Stimulated activated CD4-positive, alpha-beta T cell treated with anti-CD3 and anti-CD28 coated beads, TNF-alpha, amount 100 ng/mL, for 4 hours (primary cell): ENCODE results near the gene FBN1.

Source experiments
- DNase-seq, 3 experiments: peaks; one replicate each; pipeline ENCODE4 v3.0.0-alpha.2; 2020; ENCODE audit warnings: low read depth in 3 of 3

Gene FBN1

GRCh38 chr15:48622237-48622636 is 23.3 kb downstream of the FBN1 start:
- DNase-seq: no peak

DNA sequence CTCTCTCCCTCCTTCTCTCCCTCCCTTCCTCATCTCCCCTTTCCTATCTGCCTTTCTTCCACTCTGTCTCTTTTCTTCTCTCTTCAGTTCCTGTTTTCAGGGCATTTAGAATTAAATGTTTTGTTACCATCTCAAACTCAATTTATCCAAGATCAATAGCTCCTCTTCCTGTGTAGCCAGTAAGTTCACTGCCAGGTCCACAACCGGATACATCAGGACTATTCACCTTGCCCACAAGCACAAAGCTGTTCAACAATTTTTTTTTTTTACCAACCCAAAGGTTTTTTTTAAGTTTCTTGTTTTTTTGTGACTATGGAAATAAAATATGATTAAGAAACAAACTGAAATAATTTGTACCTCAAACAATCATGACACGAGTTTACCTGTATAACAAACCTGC is 26.1 kb downstream of the FBN1 start:
- DNase-seq: no peak

GRCh38 chr15:48617619-48618018 is 27.9 kb downstream of the FBN1 start:
- no peak for DNase-seq

GRCh38 chr15:48616216-48616615 is 29.3 kb downstream of the FBN1 start:
- no peak for DNase-seq

DNA sequence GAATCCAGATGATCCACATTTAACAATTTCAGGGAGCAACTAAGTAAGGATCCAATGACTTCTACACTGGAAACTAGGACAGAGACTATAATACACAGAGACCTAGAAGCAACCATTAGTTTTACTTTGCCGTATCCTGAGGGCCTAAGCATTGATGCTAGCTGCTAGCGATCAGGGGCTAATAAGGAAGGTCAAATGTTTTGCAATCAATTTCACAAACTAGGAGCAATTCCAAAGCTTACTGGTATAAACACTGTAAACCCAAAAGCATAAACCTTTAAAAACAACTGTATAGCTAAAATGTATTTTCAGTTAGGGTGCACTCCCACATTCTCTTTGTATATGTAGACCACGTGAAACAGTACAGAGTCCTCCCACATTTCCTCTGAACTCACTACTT is 31.5 kb downstream of the FBN1 start:
- DNase-seq: no peak

DNA sequence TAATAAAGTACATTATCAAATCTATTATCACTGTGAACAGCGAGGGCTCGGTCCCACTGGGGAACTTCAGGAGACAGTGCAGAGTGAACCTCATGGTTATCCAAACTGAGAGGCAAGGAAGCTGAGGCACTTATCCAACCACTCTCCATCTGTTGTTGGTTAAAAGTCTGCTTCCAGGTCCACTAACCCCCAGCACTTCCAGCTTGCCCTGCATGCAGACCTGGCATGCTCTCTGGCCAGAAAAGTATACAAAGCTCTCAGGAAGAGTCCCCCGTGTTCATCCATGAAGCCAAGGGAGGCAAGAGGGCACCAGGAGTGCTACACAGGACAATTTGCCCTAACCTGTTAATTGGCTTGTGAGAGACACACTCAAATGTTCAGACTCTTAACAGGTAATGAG is 36.0 kb downstream of the FBN1 start:
- DNase-seq: no peak

DNA sequence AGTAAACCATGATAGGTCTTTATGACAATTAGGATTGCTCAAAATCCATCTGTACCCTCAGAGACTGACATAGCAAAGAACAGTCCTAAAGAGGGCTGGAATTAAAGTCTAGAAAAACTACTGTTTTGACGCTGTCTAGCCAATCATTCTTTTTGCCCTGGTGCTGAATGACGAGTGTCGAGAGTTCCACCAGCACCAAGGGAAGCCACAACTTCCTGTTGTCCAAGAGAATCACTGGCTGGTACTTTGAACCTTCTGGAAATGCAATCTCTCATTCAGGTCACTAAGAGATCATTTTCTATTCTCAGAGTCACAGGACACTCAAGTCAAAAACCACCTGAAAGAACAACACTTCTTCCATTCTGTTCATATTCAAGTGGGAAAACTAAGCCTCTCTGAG is 37.7 kb downstream of the FBN1 start:
- no peak for DNase-seq

DNA sequence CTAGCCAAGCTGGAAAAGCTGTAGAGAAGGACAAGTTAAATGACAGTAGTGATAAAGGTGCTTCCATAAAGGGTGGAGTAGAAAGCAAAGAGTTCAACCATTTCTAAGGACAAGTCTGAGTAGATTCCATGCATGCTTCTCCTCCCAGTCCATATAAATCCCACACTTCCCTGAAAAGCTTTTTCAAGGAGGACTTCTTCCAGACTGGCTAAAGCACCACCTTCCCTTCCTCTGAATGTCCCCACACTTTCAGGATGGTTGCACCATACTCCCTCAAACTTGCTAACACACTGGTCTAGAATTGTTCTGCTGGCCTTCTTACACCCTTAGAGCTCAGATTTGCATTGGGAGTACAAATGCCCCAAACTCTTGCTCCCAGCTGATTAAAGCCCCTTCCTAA is 40.9 kb downstream of the FBN1 start:
- DNase-seq: no peak

GRCh38 chr15:48603922-48604321 is 41.6 kb downstream of the FBN1 start:
- no peak for DNase-seq

- no peak for DNase-seq
Measured at GRCh38 chr15:48603123-48603500, 42.4 kb downstream of the FBN1 start.

DNA sequence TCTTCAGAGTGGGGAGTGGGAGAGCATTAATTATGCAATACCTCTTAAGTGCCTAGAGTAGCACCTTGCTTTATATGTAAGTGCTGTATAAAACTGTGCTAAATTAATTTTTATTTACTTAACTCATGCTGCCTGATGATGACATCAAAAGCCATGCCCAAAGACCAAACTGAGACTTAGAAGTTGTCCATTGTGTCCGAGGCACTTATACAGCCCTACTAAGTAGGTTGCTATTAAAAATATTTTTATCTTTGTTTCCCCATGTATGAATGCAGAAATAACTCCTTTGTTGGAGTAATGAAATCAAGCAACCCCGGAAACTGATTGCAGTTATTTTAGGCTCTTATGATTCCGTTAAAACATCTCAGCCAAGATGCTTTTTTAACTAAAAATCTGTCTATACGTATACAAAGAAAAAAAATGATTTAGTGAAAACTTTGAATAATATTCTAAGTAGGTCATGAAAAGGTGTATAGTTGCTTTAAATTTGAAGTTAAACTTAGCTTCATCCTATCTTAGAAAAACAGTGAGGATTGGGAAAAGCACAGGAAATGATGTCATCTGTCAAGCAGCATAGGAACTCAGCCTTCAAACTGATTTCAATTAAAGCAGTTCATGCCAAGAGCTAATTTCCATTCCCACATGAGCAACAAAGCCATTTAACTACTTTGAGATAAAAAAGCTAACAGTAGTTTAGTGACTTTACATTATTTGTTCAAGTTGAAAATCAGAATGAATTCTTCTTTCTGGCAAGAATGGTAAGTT is 43.0 kb downstream of the FBN1 start:
- no peak for DNase-seq

DNA sequence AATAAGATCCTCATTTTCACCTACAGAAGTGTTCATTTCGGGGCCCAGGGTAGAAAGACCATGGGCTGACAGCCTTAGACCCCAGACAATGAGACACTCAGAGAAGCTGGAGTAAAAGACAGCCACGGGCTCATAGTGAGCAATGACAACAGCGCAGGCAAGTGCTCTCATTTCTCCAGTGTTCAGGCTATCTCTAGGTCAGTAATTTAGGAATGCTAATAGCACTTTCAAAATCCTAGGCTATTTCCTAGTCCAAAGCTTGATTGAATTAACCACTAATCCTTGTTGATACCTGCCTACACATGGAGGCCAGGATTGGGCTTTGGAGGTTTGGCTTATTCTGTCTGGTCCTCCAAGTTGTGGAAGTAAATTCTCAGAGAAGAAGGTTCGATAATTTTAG is 44.4 kb downstream of the FBN1 start:
- no peak for DNase-seq

DNA sequence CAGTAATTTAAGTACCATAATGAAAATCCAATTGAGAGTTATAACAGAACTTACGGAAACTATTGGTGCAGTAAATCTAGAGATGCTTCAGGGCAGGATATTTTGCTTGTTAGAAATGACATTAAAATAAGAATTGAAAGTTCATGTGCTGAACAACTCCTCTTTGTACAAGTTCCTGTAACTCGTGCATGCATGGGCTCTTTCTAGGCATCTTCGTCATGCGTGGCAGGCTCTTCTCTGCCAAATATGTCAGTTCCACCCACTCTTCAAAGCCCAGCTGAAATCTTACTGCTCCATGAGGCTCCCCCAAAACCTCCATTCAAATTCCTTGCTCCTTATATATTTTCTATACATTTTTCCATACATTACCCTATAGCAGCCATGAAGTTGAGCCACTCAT is 48.7 kb downstream of the FBN1 start:
- no peak for DNase-seq

DNA sequence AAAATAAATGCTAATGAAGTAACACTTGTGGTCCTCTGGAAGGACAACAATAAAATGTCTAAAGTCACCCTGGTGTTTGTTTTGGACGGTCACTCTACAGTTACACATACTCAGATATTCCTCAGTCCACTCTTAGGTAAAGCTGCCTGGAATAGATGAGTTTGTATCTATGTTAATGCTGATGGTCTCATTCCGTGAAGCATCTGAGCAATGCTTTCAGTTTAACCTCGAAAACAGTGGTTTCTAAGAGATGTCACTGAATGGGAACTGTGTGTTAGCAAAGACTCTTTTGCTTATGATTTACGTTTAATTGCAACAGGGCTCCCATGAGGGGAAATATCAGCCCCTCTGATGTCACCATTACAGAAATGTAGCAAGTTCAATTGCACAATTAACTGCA is 49.1 kb downstream of the FBN1 start:
- no peak for DNase-seq

GRCh38 chr15:48595981-48596380 is 49.5 kb downstream of the FBN1 start:
- DNase-seq: no peak

DNA sequence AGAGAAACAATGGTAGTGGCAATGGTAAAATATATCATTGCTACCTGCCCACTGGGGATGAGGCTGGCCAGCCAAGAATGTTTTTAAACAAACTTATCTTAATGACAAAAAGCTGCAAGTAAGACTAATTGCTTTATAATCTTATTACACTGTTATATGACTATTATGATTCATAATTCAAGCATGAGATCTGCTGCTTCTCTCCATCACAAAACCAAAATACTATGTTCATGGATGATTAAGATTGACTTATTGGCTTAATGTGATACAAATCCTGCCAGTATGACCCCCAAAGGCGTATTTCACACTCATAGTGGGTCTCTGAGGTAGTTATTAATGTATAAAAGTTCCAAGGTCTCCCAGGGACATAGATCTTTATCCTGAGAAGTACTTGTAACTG is 52.6 kb downstream of the FBN1 start:
- no peak for DNase-seq

DNA sequence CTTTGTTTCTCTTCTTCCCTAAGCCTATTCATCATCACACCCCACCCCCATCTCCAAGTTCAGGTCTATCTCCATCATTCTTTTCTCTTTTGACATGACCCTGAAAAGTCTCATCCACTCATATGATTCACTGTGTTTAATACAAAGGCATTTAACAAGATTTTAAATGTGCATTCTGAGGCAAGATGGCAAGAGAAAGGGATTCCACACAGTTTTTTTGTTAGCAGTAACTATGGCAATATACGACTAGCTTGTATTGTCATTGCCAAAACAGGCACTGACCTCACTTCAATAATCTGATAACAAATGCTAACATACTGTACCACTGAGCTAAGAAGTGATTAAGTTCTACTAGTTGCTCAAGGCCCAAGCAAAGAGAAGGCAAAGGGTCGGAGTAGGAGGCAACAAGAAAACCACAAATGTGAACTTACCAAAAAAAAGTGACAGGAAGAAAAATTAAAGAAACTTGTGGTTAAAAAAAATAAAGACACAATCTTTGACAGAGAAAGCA is 53.2 kb downstream of the FBN1 start:
- no peak for DNase-seq

DNA sequence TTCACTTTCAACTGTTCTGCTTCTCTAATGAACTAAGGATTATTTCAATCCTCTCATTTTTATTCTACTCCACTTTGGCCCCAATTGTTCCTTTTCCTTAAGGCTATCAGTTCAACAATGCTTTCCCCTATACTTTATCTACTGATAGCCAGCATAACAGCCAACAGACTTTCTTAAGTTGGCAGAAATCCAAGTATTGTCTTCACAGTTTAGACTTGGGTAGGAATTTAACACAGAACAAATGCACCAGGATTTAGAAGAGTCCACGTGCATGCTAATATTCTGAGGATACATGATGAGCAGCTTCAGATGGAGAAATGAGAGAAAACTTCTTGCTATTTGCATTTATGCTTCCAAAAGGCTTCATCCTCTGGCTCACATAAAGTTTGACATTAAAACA is 54.8 kb downstream of the FBN1 start:
- no peak for DNase-seq

GRCh38 chr15:48584812-48585563 is 60.5 kb downstream of the FBN1 start:
- DNase-seq: no peak

- no peak for DNase-seq
Measured at GRCh38 chr15:48584090-48584811, 61.3 kb downstream of the FBN1 start.

- DNase-seq: no peak
Measured at GRCh38 chr15:48582452-48583247, 62.9 kb downstream of the FBN1 start.

DNA sequence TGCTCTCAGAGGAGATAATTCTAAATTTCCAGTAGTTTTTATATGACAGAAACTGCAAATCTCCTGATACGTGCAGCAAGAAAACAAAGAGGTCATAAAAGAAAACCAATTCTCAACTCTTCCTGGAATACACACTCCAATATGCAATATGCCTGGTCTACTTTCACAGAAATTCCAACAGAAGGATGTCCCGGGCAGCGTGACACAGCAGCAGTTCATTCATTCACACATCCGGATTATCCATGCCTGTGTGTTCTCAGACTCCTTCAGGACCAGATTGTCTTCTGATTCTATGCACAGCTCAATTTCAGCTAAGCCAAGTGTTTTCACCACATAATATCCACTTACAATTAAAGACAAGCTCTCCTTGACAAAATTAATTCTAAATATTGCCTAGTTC is 64.3 kb downstream of the FBN1 start:
- no peak for DNase-seq
